ENCODE measurements around the gene C1orf210. TPM values are rescaled to one million over a fixed set of nuclear protein-coding genes. Genes with fewer than 3 reads are reported as not detected.

C1orf210 gene
- total and polyA plus RNA-seq, 9 of the 15 experiments (the other 6 are each of a cell fraction or from before 2014, with no cell fraction given), result 0.21 TPM; not detected in 8

DNA sequence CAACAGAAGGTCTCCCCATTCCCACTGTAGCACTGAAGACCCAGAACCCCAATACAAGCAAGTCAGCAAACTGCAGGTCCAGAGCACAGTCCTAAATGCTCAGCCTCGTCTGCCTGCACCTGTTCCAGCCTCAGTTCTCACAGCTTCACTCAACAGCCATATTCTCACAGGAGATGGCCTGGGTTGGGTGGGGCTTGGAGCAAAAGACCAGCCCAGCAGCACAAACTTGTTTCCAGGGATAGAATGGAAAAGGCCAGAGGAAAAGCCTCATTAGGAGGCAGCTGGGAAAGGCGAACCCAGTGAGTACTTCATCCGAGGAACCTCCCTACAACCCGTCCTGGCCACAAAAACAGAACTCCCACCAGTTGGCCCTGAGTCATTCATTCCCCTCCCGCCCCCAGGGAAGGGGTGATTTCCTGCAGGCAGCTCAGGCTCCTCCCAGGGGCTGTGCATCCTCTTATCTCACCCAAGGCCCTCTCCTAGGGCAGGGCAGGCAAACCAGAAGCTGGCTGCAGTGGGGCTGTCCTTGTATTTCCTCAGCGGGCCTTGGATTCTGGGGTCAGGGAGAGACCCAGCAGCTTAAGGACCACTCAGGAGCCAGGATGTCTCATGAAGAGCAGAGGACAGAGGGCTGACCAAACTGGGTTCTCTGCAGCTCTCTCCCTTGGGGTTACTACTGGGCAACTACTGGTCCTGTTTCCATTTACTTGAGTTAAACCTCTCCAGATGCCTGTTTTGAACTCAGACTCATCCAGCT, 44.8 kb upstream of the C1orf210 start (continued):
- TF ChIP-seq RBBP5 (IDR thresholded peaks at IDR 0.05; ENCODE audit: borderline replicate concordance, insufficient read depth, low read length, poor library complexity, severe bottlenecking), result peak; percentile 44
- TF ChIP-seq MTA3 (IDR thresholded peaks at IDR 0.05; ENCODE audit: borderline replicate concordance), result peak; percentile 78
- TF ChIP-seq KDM2B (CRISPR knock-in tag; IDR thresholded peaks at IDR 0.05), result no peak
- peak; percentile 74 for TF ChIP-seq RBFOX2 (IDR thresholded peaks at IDR 0.05; ENCODE audit: low read depth, low read length)
- TF ChIP-seq, protein P1, sequence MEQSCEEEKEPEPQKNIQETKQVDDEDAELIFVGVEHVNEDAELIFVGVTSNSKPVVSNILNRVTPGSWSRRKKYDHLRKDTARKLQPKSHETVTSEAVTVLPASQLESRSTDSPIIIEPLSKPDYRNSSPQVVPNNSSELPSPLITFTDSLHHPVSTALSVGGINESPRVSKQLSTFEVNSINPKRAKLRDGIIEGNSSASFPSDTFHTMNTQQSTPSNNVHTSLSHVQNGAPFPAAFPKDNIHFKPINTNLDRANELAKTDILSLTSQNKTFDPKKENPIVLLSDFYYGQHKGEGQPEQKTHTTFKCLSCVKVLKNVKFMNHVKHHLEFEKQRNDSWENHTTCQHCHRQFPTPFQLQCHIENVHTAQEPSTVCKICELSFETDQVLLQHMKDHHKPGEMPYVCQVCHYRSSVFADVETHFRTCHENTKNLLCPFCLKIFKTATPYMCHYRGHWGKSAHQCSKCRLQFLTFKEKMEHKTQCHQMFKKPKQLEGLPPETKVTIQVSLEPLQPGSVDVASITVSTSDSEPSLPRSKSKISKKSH (CRISPR knock-in tag; IDR thresholded peaks at IDR 0.05), result no peak
- 0 out of 2 replicates have a peak, but pooled peaks have one; percentile 46 for TF ChIP-seq ZBTB17 (CRISPR knock-in tag; IDR thresholded peaks at IDR 0.05)
- TF ChIP-seq FOXP1 (CRISPR knock-in tag; IDR thresholded peaks at IDR 0.05), result 0 out of 2 replicates have a peak, but pooled peaks have one; percentile 22
- TF ChIP-seq C11orf30 (IDR thresholded peaks at IDR 0.05; ENCODE audit: low read depth), result peak; percentile 74
- TF ChIP-seq SPI1 (IDR thresholded peaks at IDR 0.05; ENCODE audit: borderline replicate concordance, low read depth, low read length), result peak; percentile 61
- TF ChIP-seq, protein P2, sequence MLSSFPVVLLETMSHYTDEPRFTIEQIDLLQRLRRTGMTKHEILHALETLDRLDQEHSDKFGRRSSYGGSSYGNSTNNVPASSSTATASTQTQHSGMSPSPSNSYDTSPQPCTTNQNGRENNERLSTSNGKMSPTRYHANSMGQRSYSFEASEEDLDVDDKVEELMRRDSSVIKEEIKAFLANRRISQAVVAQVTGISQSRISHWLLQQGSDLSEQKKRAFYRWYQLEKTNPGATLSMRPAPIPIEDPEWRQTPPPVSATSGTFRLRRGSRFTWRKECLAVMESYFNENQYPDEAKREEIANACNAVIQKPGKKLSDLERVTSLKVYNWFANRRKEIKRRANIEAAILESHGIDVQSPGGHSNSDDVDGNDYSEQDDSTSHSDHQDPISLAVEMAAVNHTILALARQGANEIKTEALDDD (IDR thresholded peaks at IDR 0.05), result peak; percentile 30; the same call in 1 of the 2 replicates
- no peak for TF ChIP-seq FIP1L1 (IDR thresholded peaks at IDR 0.05; ENCODE audit: low read depth, low read length, poor library complexity, severe bottlenecking)
- TF ChIP-seq ZNF175 (CRISPR knock-in tag; IDR thresholded peaks at IDR 0.05; ENCODE audit: low read depth), result peak; percentile 9; the same call in 1 of the 2 replicates
- TF ChIP-seq YBX1 (IDR thresholded peaks at IDR 0.05), result no peak
- TF ChIP-seq ZNF75A (CRISPR knock-in tag; IDR thresholded peaks at IDR 0.05), result no peak
- 0 out of 2 replicates have a peak, but pooled peaks have one; percentile 20 for TF ChIP-seq ZEB2 (IDR thresholded peaks at IDR 0.05)
- 0 out of 2 replicates have a peak, but pooled peaks have one; percentile 49 for TF ChIP-seq NCOA1 (IDR thresholded peaks at IDR 0.05; ENCODE audit: low read depth)
- no peak for TF ChIP-seq ZNF239 (CRISPR knock-in tag; IDR thresholded peaks at IDR 0.05)
- TF ChIP-seq HDAC1 (IDR thresholded peaks at IDR 0.05), result peak in 1 of 2 experiments; percentile 57; a peak in 1 of 4 replicates
- TF ChIP-seq ZNF785 (CRISPR knock-in tag; IDR thresholded peaks at IDR 0.05), result no peak
- TF ChIP-seq, protein P3, sequence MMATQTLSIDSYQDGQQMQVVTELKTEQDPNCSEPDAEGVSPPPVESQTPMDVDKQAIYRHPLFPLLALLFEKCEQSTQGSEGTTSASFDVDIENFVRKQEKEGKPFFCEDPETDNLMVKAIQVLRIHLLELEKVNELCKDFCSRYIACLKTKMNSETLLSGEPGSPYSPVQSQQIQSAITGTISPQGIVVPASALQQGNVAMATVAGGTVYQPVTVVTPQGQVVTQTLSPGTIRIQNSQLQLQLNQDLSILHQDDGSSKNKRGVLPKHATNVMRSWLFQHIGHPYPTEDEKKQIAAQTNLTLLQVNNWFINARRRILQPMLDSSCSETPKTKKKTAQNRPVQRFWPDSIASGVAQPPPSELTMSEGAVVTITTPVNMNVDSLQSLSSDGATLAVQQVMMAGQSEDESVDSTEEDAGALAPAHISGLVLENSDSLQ (IDR thresholded peaks at IDR 0.05), result peak; percentile 76
- TF ChIP-seq ATF1 (CRISPR knock-in tag; IDR thresholded peaks at IDR 0.05), result no peak
- peak; percentile 42 for TF ChIP-seq ATF1 (tag; IDR thresholded peaks at IDR 0.05)
- TF ChIP-seq ZFX (CRISPR knock-in tag; IDR thresholded peaks at IDR 0.05), result peak; percentile 75
- peak; percentile 82; the same call in 1 of the 2 replicates for TF ChIP-seq ZNF263 (CRISPR knock-in tag; IDR thresholded peaks at IDR 0.05; ENCODE audit: borderline replicate concordance)
- TF ChIP-seq PYGO2 (tag; IDR thresholded peaks at IDR 0.05), result no peak
- peak; percentile 38; the same call in 1 of the 2 replicates for TF ChIP-seq TRIM28 (IDR thresholded peaks at IDR 0.05)
- no peak for TF ChIP-seq PURB (CRISPR knock-in tag; IDR thresholded peaks at IDR 0.05; ENCODE audit: low read depth)
- TF ChIP-seq POLR2AphosphoS5 (IDR thresholded peaks at IDR 0.05; ENCODE audit: control insufficient read depth, insufficient read depth, low read depth, low read length), result peak; percentile 65; the same call in 1 of the 2 replicates
